A673 (cell line): ENCODE measurements around the gene GHRHR. TPM values are rescaled to one million over a fixed set of nuclear protein-coding genes. Genes with fewer than 3 reads are reported as not detected.

Experiments used
- BruUV-seq: library from RNA; stranded (reverse); fragments of 400-500 nt; replicated peaks from 2 replicates; lab custom pipeline; 2021; lab: Mats Ljungman, UMichigan
- CTCF ChIA-PET: fragments of 300-600 bp; sonication (Branson Sonifier 250); formaldehyde crosslinking; loops from one replicate; lab custom pipeline; 2022; ENCODE audit warnings: antibody characterized with exemption; lab: Charles Lee
- POLR2A ChIA-PET: fragments of 300-600 bp; sonication (Branson Sonifier 250); formaldehyde crosslinking; loops from one replicate; lab custom pipeline; 2022; ENCODE audit warnings: antibody characterized with exemption; ENCODE audit not compliant: low non-redundant PET; lab: Charles Lee
- DNase-seq: peaks from one replicate; pipeline ENCODE4 v3.0.0-alpha.2; 2015; ENCODE audit warnings: low spot score
- H3K27ac ChIP-seq: fragments of 200-600 bp; sonication (generic); 2 replicates; pipeline ENCODE4 v1.5.1; 2016; ENCODE audit warnings: mixed run types, low read depth, mild to moderate bottlenecking, mixed read lengths, antibody characterized with exemption, low read length; ENCODE audit not compliant: poor library complexity, severe bottlenecking
- H3K27me3 ChIP-seq: fragments of 200-600 bp; sonication (generic); replicated peaks from 2 replicates; pipeline ENCODE4 v1.6.1; 2017; ENCODE audit warnings: mixed run types, low read depth, mild to moderate bottlenecking, mixed read lengths, antibody characterized with exemption, low read length; ENCODE audit not compliant: insufficient read depth, poor library complexity
- H3K36me3 ChIP-seq: fragments of 200-600 bp; sonication (generic); 2 replicates; pipeline ENCODE4 v1.6.1; 2016; ENCODE audit warnings: mixed run types, mild to moderate bottlenecking, mixed read lengths, antibody characterized with exemption, low read length; ENCODE audit not compliant: insufficient read depth, poor library complexity, severe bottlenecking
- H3K4me1 ChIP-seq: fragments of 200-600 bp; sonication (generic); 2 replicates; pipeline ENCODE4 v1.6.1; 2017; ENCODE audit warnings: mixed run types, mild to moderate bottlenecking, mixed read lengths, antibody characterized with exemption, low read length; ENCODE audit not compliant: insufficient read depth, poor library complexity, severe bottlenecking
- H3K4me3 ChIP-seq: fragments of 200-600 bp; sonication (generic); 2 replicates; pipeline ENCODE4 v1.5.1; 2016; ENCODE audit warnings: low read depth, mixed run types, mild to moderate bottlenecking, mixed read lengths, low read length; ENCODE audit not compliant: poor library complexity, severe bottlenecking
- H3K9me3 ChIP-seq: fragments of 200-600 bp; sonication (generic); 2 replicates; pipeline ENCODE4 v1.6.1; 2016; ENCODE audit warnings: mixed run types, low read depth, mild to moderate bottlenecking, mixed read lengths, antibody characterized with exemption, low read length; ENCODE audit not compliant: poor library complexity, severe bottlenecking
- EZH2 ChIP-seq: fragments of 200-600 bp; sonication (generic); IDR thresholded peaks from 2 replicates; pipeline ENCODE4 v1.6.1; 2017; ENCODE audit warnings: borderline replicate concordance, low read depth, mild to moderate bottlenecking, mixed read lengths, antibody characterized with exemption, low read length; ENCODE audit not compliant: poor library complexity, severe bottlenecking
- intact Hi-C: fragments of 100-400 bp; cut with micrococcal nuclease; formaldehyde crosslinking; loops from one replicate; pipeline ENCODE4 v1.10.0; 2022; ENCODE audit not compliant: unreplicated experiment
- total RNA-seq: library from RNA; stranded (reverse); gene quantifications from 2 replicates; pipeline ENCODE4 v1.2.3, GENCODE V29; 2021
- TF ChIP-seq, protein P1 (sequence below): fragments of 300-800, 200-600 bp; sonication (generic); conservative IDR thresholded peaks from 2 replicates; pipeline ENCODE4 v1.5.1; 2017; ENCODE audit warnings: low read depth, mild to moderate bottlenecking, antibody characterized with exemption, low read length, moderate library complexity, mixed read lengths

Gene GHRHR
- total RNA-seq, 1 experiment from 2014 or later = not detected

DNA sequence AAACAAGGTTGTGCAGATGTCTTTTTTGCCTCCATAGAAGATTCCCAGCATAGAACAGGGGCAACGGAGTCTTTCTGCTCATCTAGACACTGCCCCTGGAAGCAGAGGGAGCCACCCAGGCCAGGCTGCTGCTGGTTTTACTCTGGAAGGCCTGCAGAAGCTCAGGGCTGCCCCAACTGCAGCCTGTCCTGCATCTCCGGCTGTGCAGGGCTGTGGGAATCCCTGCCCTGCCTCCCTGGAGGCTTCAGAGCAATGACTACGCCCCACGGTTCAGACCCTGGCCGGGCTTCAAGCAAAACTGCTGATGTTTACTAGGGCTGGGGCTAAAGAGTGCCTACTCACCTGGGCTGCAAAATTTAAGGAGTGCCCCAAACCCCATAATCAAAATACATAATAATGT is 43.9 kb downstream of the GHRHR start:
- H3K27ac ChIP-seq = no peak overlapping the region
- no peaks in the 10 kb centered on the region for H3K36me3 ChIP-seq
- no peak overlapping the region for H3K4me3 ChIP-seq
- CTCF ChIA-PET = no interaction called here
- DNase-seq = no peak
- intact Hi-C loops = no loop called here
- H3K27me3 ChIP-seq = peaks cover 25% of the 10 kb centered on the region
- H3K4me1 ChIP-seq = no peaks in the 10 kb centered on the region
- no TSS peak for BruUV-seq
- no peaks in the 10 kb centered on the region for H3K9me3 ChIP-seq
- POLR2A ChIA-PET = no interaction called here
- TF ChIP-seq EZH2 = no peak
- TF ChIP-seq, protein P1, sequence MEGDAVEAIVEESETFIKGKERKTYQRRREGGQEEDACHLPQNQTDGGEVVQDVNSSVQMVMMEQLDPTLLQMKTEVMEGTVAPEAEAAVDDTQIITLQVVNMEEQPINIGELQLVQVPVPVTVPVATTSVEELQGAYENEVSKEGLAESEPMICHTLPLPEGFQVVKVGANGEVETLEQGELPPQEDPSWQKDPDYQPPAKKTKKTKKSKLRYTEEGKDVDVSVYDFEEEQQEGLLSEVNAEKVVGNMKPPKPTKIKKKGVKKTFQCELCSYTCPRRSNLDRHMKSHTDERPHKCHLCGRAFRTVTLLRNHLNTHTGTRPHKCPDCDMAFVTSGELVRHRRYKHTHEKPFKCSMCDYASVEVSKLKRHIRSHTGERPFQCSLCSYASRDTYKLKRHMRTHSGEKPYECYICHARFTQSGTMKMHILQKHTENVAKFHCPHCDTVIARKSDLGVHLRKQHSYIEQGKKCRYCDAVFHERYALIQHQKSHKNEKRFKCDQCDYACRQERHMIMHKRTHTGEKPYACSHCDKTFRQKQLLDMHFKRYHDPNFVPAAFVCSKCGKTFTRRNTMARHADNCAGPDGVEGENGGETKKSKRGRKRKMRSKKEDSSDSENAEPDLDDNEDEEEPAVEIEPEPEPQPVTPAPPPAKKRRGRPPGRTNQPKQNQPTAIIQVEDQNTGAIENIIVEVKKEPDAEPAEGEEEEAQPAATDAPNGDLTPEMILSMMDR = no peak

DNA sequence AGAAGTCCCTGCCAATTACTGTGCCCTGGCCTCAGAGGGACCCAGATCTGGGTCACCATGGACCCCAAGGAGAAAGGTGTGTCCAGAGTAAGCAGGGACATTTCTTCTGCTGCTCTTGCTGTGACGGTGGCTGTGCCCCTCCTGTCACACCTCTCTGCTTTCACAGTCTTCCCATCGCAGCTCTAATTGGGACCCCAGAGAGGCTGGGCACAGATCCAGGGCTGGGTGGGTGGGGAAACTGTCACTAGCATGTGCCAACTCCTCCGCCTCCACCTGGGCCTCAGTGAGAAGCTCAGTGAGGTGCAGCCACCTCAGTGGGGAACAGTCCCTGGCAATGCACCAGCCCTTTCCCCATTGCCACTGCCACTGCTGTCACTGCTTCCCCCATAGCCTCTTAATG is 51.1 kb downstream of the GHRHR start:
- no peaks in the 10 kb centered on the region for H3K36me3 ChIP-seq
- H3K4me3 ChIP-seq = no peak overlapping the region
- intact Hi-C loops = no loop called here
- H3K27ac ChIP-seq = no peak overlapping the region
- no TSS peak for BruUV-seq
- TF ChIP-seq, protein P1 = no peak
- TF ChIP-seq EZH2 = no peak
- DNase-seq = no peak
- no peaks in the 10 kb centered on the region for H3K9me3 ChIP-seq
- H3K4me1 ChIP-seq = no peaks in the 10 kb centered on the region
- CTCF ChIA-PET = no interaction called here
- peaks cover 5% of the 10 kb centered on the region for H3K27me3 ChIP-seq
- POLR2A ChIA-PET = no interaction called here

DNA sequence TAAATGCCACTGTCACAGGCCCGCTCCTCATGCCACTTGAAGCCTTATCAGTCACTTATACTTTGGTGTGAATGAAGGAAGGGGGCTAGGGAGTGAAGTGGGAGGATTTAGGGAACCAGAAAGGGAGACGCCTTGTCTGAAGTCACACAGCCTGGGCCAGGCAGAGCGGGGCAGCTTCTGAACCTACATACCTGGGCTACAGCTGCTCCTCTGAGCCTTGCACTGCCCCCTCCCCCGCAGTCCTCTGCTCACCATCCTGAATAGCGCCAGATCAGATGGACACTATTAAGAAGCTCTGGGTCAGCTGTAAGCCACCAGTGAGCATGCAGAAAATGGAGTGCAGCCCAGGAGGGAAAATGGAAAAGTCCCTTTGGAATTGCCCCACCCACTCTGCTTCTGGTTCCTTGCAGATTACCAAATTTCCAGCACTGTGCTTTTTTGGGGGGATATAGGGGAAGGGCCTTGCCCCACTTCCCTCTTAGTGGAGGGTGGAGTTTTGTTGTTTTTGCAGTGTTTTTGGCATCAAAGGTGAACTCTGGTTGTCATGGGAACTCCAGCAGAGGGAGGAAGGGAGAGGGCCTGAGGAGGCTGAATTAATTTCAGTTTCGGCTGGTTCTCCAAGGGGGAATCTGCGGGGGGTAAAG is 53.4 kb downstream of the GHRHR start:
- intact Hi-C loops = no loop called here
- no peak for DNase-seq
- no TSS peak for BruUV-seq
- H3K9me3 ChIP-seq = no peaks in the 10 kb centered on the region
- no peaks in the 10 kb centered on the region for H3K36me3 ChIP-seq
- H3K27me3 ChIP-seq = no peaks in the 10 kb centered on the region
- TF ChIP-seq, protein P1 = no peak
- TF ChIP-seq EZH2 = no peak
- no peaks in the 10 kb centered on the region for H3K4me1 ChIP-seq
- ChIA-PET CTCF (no interaction called here), POLR2A (no interaction called here)
- no peak overlapping the region for H3K27ac ChIP-seq
- no peak overlapping the region for H3K4me3 ChIP-seq
